Measurements from ENCODE around the gene IRX5.

IRX5 gene

GRCh38 chr16:54930869-54931119 lies 129 bp downstream of the IRX5 start:
- DNase-seq (ENCODE audit: low read depth), result no peak
- TF ChIP-seq CTCF (conservative IDR thresholded peaks at IDR 0.05; ENCODE audit: low read length), result no peak
- peak overlapping the region; percentile 87 for H3K4me3 ChIP-seq (ENCODE audit: low read length)

GRCh38 chr16:54931120-54932014 lies 702 bp downstream of the IRX5 start:
- peak overlapping the region; percentile 87 for H3K4me3 ChIP-seq (ENCODE audit: low read length)
- no peak for TF ChIP-seq CTCF (conservative IDR thresholded peaks at IDR 0.05; ENCODE audit: low read length)
- no peak for DNase-seq (ENCODE audit: low read depth)

- no peak for TF ChIP-seq CTCF (conservative IDR thresholded peaks at IDR 0.05; ENCODE audit: low read length)
- peak overlapping the region; percentile 87 for H3K4me3 ChIP-seq (ENCODE audit: low read length)
- DNase-seq (ENCODE audit: low read depth), result no peak
Observed at GRCh38 chr16:54932021-54932660, 1.5 kb downstream of the IRX5 start.

GRCh38 chr16:54932737-54933254 lies 2.1 kb downstream of the IRX5 start:
- TF ChIP-seq CTCF (conservative IDR thresholded peaks at IDR 0.05; ENCODE audit: low read length), result peak; percentile 26
- no peak for DNase-seq (ENCODE audit: low read depth)
- peak overlapping the region; percentile 87 for H3K4me3 ChIP-seq (ENCODE audit: low read length)

GRCh38 chr16:54933281-54934011 lies 2.8 kb downstream of the IRX5 start:
- peak overlapping the region; percentile 87 for H3K4me3 ChIP-seq (ENCODE audit: low read length)
- TF ChIP-seq CTCF (conservative IDR thresholded peaks at IDR 0.05; ENCODE audit: low read length), result no peak
- DNase-seq (ENCODE audit: low read depth), result no peak

GRCh38 chr16:54934481-54935265 lies 4.0 kb downstream of the IRX5 start:
- peak; percentile 56 for DNase-seq (ENCODE audit: low read depth)
- TF ChIP-seq CTCF (conservative IDR thresholded peaks at IDR 0.05; ENCODE audit: low read length), result peak; percentile 40
- H3K4me3 ChIP-seq (ENCODE audit: low read length), result peak overlapping the region; percentile 87

Data from AG10803 (cell line).